HL-60 (cell line): ENCODE results near the gene SLC12A5.
"Not testable (repeated sequence)": the region's sequence is repeated elsewhere in the genome, so short reads cannot be mapped to it uniquely, and the experiment has no call there.

ENCODE experiments used
- CTCF ChIP-seq: IDR thresholded peaks from one replicate; pipeline ENCODE4 v1.5.1; 2011; ENCODE audit warnings: low read length, control low read depth, inconsistent platforms; ENCODE audit not compliant: insufficient read depth
- GABPA ChIP-seq: IDR thresholded peaks from 2 replicates; pipeline ENCODE4 v1.6.1; 2012; ENCODE audit warnings: low read depth
- POLR2AphosphoS5 ChIP-seq: IDR thresholded peaks from 2 replicates; pipeline ENCODE4 v1.6.1; 2012; ENCODE audit warnings: low read depth

DNA sequence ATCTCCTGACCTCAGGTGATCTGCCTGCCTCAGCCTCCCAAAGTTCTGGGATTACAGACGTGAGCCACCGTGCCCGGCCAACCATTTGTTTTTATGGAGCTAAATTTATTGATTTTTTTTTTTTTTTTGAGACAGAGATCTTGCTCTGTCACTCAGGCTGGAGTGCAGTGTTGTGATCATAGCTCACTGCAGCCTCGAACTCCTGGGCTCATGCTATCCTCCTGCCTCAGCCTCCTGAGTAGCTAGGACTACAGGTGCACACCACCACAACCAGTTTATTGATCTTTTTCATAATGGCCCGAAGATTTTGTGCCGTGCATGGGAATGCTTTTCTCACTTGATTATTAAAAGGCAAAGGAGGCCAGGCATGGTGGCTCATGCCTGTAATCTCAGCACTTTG lies 40.2 kb upstream of the SLC12A5 start:
- not testable (repeated sequence) for TF ChIP-seq CTCF, POLR2AphosphoS5, GABPA
